Measurements from ENCODE around the gene GK. TPM values are rescaled to one million over a fixed set of nuclear protein-coding genes. Genes with fewer than 3 reads are reported as not detected.

The GK gene
- total RNA-seq, 4 donors from 2014 or later: 4.1 to 58.6 (median 6.7) TPM

- no peak for ATAC-seq (ENCODE audit: low FRiP score)
- no peak for TF ChIP-seq CTCF (IDR thresholded peaks at IDR 0.05)
- no peak for DNase-seq (ENCODE audit: low spot score)
Observed at GRCh38 chrX:30654989-30655607, 1.9 kb downstream of the GK start.

GRCh38 chrX:30655991-30656390 is 2.8 kb downstream of the GK start:
- no peak for ATAC-seq (ENCODE audit: low FRiP score)
- no peak for TF ChIP-seq CTCF (IDR thresholded peaks at IDR 0.05)
- DNase-seq (ENCODE audit: low spot score): no peak

- DNase-seq (ENCODE audit: low spot score): no peak
- no peak for TF ChIP-seq CTCF (IDR thresholded peaks at IDR 0.05)
- ATAC-seq (ENCODE audit: low FRiP score): no peak
Observed at GRCh38 chrX:30657196-30658161, 4.3 kb downstream of the GK start.

GRCh38 chrX:30659421-30659820 is 6.2 kb downstream of the GK start:
- TF ChIP-seq CTCF (IDR thresholded peaks at IDR 0.05): no peak
- DNase-seq (ENCODE audit: low spot score) (no peak), ATAC-seq (ENCODE audit: low FRiP score) (no peak)

GRCh38 chrX:30661228-30661627 is 8.0 kb downstream of the GK start:
- no peak for TF ChIP-seq CTCF (IDR thresholded peaks at IDR 0.05)
- ATAC-seq (ENCODE audit: low FRiP score) (no peak), DNase-seq (ENCODE audit: low spot score) (no peak)

GRCh38 chrX:30663322-30663721 is 10.1 kb downstream of the GK start:
- no peak for TF ChIP-seq CTCF (IDR thresholded peaks at IDR 0.05)
- ATAC-seq (ENCODE audit: low FRiP score): no peak
- DNase-seq (ENCODE audit: low spot score): no peak
